Osteoblast (primary cell): ENCODE results near the gene VCL. TPM values are rescaled to one million over a fixed set of nuclear protein-coding genes. Genes with fewer than 3 reads are reported as not detected.
A peak's percentile ranks its signal among the peaks of the same experiment; 100 is the strongest.

ENCODE experiments used
- DNase-seq: peaks from one replicate; pipeline ENCODE4 v3.0.0; 2011; ENCODE audit warnings: low spot score, mixed read lengths; ENCODE audit not compliant: insufficient read length; ENCODE audit errors: missing footprints
- H2AFZ ChIP-seq: 2 replicates; pipeline ENCODE4 v1.6.0; 2011; ENCODE audit warnings: mild to moderate bottlenecking, low read length
- H3K27ac ChIP-seq: 2 replicates; pipeline ENCODE4 v1.5.1; 2011; ENCODE audit warnings: mild to moderate bottlenecking, low read depth, low read length, moderate library complexity
- H3K27me3 ChIP-seq: 2 replicates; pipeline ENCODE4 v1.6.0; 2012; ENCODE audit warnings: mild to moderate bottlenecking, control low read depth, inconsistent platforms, low read length, moderate library complexity; ENCODE audit not compliant: insufficient read depth
- H3K36me3 ChIP-seq: 2 replicates; pipeline ENCODE4 v1.5.1; 2011; ENCODE audit warnings: mild to moderate bottlenecking, low read length, control low read depth, moderate library complexity; ENCODE audit not compliant: insufficient read depth
- H3K4me1 ChIP-seq: 2 replicates; pipeline ENCODE4 v1.5.1; 2011; ENCODE audit warnings: mild to moderate bottlenecking, low read length, control low read depth, moderate library complexity; ENCODE audit not compliant: insufficient read depth
- H3K4me2 ChIP-seq: 2 replicates; pipeline ENCODE4 v1.6.0; 2011; ENCODE audit warnings: mild to moderate bottlenecking, low read length; ENCODE audit not compliant: insufficient read depth
- H3K4me3 ChIP-seq: fragments of 200-600 bp; sonication (generic); 3 replicates; pipeline ENCODE4 v1.5.1; 2012; ENCODE audit warnings: mild to moderate bottlenecking, low read length, inconsistent platforms; ENCODE audit not compliant: insufficient read depth
- H3K79me2 ChIP-seq: 2 replicates; pipeline ENCODE4 v1.6.0; 2012; ENCODE audit warnings: mild to moderate bottlenecking, low read length, control low read depth, inconsistent platforms; ENCODE audit not compliant: insufficient read depth
- H3K9me3 ChIP-seq: 2 replicates; pipeline ENCODE4 v1.5.1; 2011; ENCODE audit warnings: low read depth, low read length, control low read depth
- H4K20me1 ChIP-seq: 2 replicates; pipeline ENCODE4 v1.6.0; 2012; ENCODE audit warnings: mild to moderate bottlenecking, low read length, control low read depth; ENCODE audit not compliant: insufficient read depth
- CTCF ChIP-seq: IDR thresholded peaks from 2 replicates; pipeline ENCODE4 v1.5.1; 2011; ENCODE audit warnings: mild to moderate bottlenecking, low read depth, low read length, moderate library complexity; ENCODE audit errors: extremely low read depth
- total RNA-seq: library from RNA; depleted of rRNA; stranded (reverse); fragments of >200 nt; gene quantifications from 2 replicates; pipeline ENCODE4 v1.2.3, GENCODE V29; 2012

Gene VCL
- total RNA-seq, 1 donor, result 201 TPM

DNA sequence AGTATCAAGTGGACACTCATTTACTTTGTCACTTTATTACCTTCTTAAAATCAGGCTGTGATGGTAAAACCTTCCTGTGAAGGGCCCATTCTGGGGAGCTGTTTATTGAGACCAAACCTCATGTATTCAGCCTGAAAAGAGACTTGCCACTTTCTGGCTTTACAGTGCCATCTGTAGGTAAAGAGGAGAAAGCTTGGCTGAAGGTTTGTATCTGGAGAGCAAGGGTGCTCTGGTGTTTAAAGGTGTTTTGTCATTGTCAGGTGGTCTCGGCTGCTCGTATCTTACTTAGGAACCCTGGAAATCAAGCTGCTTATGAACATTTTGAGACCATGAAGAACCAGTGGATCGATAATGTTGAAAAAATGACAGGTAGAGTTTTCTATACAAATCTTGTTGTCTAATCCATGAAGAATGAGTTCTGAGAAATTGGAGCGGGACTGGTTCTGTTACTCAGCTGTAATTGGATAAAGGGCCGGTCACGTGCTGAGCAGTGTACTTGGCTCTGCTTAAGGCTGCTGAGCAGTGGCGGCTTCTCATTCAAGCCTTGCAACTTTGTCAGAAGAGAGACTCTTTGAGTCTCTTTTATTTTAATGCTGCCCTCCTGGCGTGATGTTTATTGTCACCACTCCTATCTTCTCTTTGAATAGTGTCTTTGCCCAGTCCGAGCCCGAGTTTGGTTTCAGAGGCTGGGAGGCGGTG lies 105.8 kb downstream of the VCL start:
- Histone ChIP-seq H3K79me2 (peaks cover 51% of the 10 kb centered on the region), H2AFZ (no peak overlapping the region), H3K4me3 (no peak overlapping the region), H3K9me3 (no peaks in the 10 kb centered on the region), H3K27me3 (no peaks in the 10 kb centered on the region), H4K20me1 (peaks cover 9% of the 10 kb centered on the region), H3K4me2 (no peak overlapping the region), H3K27ac (no peak overlapping the region), H3K4me1 (no peaks in the 10 kb centered on the region), H3K36me3 (peaks cover 89% of the 10 kb centered on the region)
- DNase-seq, result no peak
- peak; percentile 46 for TF ChIP-seq CTCF

DNA sequence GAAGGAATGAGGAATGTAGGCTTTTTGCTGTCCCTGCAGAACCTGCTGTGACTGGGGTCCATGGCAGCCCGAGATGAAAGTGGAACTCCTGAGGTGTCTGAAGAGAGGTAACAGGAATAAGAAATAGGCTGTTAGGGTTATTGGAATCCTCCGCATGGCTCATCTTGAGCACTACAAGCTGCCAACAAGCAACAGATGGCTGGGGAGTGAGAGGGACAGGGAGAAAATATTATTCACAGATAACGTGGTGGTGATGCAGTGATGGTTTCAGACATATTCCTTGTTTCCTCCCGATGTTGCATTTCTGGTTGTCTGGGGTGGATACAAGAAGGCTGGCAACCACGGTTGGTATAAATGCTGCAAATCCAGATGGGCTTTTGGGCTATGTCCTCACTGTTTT lies 106.6 kb downstream of the VCL start:
- no peak for DNase-seq
- peaks cover 9% of the 10 kb centered on the region for H4K20me1 ChIP-seq
- no peaks in the 10 kb centered on the region for H3K27me3 ChIP-seq
- no peak overlapping the region for H3K4me2 ChIP-seq
- H2AFZ ChIP-seq, result no peak overlapping the region
- no peaks in the 10 kb centered on the region for H3K4me1 ChIP-seq
- H3K36me3 ChIP-seq, result peaks cover 89% of the 10 kb centered on the region
- H3K27ac ChIP-seq, result no peak overlapping the region
- peaks cover 51% of the 10 kb centered on the region for H3K79me2 ChIP-seq
- TF ChIP-seq CTCF, result no peak
- no peak overlapping the region for H3K4me3 ChIP-seq
- no peaks in the 10 kb centered on the region for H3K9me3 ChIP-seq

- Histone ChIP-seq H3K27me3 (no peaks in the 10 kb centered on the region), H3K9me3 (no peaks in the 10 kb centered on the region), H3K79me2 (peaks cover 51% of the 10 kb centered on the region), H2AFZ (no peak overlapping the region), H3K27ac (no peak overlapping the region), H3K4me2 (no peak overlapping the region), H3K36me3 (peaks cover 89% of the 10 kb centered on the region), H3K4me1 (no peaks in the 10 kb centered on the region), H3K4me3 (no peak overlapping the region), H4K20me1 (peaks cover 12% of the 10 kb centered on the region)
- DNase-seq, result no peak
- TF ChIP-seq CTCF, result no peak
These were observed 107.1 kb downstream of the VCL start for GRCh38 chr10:74104996-74105395.

DNA sequence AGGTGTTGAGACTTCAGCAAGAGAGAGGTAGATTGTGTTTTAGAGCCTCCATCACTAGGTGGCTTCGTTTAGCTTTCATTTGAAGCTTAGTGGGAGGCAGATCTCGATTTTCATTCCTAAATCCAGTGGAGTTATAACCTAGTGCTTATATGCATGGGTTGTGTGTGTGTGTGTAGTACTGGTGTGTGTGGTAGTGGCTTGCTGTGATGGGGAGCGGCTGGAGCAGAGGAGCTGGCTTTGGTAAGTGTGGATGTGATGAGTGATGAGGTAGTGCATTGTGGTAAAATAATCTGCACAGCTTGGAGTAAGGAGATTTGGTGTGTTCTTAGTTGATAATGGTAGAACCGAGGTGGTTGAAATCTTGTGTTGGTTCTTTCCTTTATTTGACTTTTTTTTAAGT lies 109.5 kb downstream of the VCL start:
- H3K79me2 ChIP-seq, result peaks cover 70% of the 10 kb centered on the region
- no peaks in the 10 kb centered on the region for H3K27me3 ChIP-seq
- H3K27ac ChIP-seq, result no peak overlapping the region
- H3K4me3 ChIP-seq, result no peak overlapping the region
- no peak overlapping the region for H3K4me2 ChIP-seq
- TF ChIP-seq CTCF, result no peak
- peaks cover 94% of the 10 kb centered on the region for H3K36me3 ChIP-seq
- no peaks in the 10 kb centered on the region for H3K4me1 ChIP-seq
- H2AFZ ChIP-seq, result no peak overlapping the region
- no peaks in the 10 kb centered on the region for H3K9me3 ChIP-seq
- peaks cover 20% of the 10 kb centered on the region for H4K20me1 ChIP-seq
- DNase-seq, result no peak
